ENCODE measurements around the gene MAP1LC3A.
"Not testable (repeated sequence)": the region's sequence is repeated elsewhere in the genome, so short reads cannot be mapped to it uniquely, and the experiment has no call there.

Gene MAP1LC3A

DNA sequence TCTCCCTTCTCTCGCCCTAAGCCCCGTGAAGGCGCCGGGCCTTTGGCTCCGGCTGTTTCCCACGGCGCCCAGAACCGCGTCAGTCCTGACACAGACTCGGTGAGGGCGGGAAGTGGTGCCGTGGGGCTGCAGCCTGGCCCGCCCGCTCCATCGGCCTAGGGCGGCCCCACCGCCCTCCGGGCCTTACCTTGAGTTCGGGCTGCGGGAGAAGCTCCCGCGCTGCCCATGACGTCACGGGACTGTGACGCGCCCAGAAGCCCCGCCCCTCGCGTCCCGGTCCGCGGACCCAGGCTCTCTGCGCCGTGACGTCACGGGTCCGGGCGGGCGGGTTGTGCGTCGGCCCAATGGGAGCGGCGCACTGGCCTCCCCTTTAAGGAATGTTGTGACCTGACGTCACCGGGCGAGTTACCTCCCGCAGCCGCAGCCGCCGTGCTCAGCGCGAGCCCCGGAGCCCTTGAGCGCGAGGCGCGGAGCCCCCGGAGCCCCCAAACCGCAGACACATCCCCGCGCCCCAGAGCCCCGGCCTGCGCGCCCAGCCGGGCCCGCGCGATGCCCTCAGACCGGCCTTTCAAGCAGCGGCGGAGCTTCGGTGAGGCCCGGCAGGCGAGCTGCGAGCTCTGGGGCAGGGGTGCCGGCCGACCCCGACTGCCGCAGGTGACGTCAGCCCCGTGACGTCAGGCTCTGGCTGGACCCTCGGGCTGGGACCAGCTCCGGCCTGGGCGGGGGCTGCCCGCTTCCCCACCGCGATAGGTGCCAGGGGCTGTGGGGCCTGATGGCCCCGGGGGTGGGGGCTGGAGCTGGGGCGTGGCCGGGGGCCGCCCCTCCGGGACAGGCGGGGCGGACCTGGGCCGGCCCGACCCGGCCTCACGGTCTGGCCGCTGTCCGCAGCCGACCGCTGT lies at the start of gene MAP1LC3A:
Gene MAP1LC3A, plus strand, starts transcription at position 399 of the 899 bp plus-strand sequence. Its CDS starts 151 bp downstream, at position 550.
- peak; percentile 92 to 94 for DNase-seq

DNA sequence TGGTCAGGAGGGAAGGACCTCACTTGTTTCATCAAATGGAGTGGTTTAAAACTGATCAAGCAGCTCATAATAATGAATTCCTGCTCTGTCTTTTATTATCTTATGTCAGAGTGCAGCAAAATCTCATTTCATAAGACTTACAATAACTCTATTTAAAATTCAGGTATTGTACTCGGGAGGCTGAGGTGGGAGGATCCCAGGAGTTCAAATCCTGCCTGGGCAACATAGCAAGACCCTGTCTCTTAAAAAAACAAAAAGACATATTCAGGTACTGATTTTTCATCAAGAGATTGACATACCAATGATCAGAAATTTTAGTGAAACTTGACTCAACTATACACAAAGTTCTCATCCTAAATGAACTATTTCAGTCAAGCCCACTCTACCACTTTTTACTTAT lies 47.9 kb upstream of the MAP1LC3A start:
- DNase-seq, result no peak

DNA sequence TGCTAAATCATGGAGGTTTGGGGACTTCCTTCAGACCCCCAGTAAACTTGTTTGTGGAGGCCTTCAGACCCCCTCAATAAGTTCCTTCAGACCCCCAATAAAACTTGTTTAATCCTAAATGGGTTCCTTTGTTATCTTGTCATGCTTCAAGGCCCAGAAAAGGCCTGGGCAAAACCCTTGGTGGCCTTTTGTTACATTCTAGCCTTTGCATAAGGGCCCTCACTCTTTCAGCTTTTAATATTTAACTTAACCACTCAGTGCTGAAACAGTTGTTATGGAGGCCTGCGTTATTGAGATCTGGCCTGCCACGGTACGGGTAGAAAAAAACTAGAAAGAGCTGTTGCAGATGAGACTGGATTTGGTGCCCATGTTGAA lies 46.6 kb upstream of the MAP1LC3A start:
- no peak for DNase-seq

DNA sequence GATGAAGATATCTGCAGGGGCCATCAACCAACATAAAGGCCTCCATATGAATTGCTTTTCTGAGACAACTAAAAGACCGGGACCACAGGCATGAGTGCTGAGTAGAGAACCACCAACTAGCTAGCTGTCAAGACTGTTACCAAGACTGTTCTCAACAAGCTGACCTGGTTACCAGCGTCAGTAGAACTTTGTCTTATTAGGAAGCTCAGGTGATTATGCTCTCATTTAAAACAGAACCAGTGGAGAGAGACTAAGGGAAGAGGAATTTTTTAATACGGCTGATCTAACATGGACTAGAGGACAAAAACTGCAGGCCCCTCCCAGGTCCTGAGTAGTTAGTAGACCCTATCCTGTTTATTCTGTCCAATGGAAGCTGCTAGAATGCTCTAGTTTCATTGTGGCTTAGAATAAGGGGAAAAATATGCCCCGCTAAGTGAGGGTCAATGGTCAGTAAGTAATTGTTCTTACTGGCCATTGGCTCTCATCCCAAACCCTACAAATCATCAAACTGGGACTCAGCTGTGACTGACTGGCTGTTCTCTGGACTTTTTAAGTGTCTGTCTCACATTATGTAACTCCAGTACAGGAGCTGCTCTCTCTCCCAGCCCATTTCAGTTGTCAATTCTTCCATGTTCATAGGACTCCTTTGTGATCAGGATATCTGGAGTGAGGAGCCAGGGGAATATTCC lies 46.1 kb upstream of the MAP1LC3A start:
- no peak for DNase-seq

DNA sequence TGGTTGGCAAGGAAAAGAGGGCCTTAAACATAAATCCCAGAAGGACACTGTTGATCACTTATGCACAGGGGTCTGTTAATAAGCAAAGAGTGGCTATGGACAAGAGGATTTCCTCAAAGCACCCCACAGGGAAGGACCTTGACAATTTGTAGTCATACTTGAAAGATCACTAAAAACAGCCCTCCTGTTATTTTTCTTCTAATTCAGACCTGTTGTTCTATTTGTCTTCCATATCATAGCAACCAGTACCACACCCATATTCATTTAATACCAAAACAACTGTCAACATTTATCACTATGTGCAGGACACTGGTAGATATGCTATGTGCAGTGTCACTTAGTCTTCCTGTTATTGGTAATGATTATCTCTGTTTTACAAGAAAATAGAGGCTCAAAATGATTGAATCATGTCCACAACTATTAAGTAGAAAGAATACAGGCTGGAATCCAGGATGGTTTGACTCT lies 45.5 kb upstream of the MAP1LC3A start:
- no peak for DNase-seq

DNA sequence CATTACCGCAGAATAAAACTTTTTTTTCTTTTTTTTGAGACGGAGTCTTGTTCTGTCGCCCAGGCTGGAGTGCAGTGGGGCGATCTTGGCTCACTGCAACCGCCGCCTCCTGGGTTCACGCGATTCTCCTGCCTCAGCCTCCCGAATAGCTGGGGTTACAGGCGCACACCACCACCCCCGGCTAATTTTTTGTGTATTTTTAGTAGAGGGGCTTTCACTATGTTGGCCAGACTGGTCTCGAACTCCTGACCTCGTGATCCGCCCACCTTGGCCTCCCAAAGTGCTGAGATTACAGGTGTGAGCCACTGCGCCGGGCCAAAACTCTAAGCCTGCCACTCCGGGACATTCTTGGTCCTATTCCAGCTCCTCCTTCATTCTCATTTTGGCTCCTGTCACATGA lies 44.5 kb upstream of the MAP1LC3A start:
- not testable (repeated sequence) for DNase-seq

DNA sequence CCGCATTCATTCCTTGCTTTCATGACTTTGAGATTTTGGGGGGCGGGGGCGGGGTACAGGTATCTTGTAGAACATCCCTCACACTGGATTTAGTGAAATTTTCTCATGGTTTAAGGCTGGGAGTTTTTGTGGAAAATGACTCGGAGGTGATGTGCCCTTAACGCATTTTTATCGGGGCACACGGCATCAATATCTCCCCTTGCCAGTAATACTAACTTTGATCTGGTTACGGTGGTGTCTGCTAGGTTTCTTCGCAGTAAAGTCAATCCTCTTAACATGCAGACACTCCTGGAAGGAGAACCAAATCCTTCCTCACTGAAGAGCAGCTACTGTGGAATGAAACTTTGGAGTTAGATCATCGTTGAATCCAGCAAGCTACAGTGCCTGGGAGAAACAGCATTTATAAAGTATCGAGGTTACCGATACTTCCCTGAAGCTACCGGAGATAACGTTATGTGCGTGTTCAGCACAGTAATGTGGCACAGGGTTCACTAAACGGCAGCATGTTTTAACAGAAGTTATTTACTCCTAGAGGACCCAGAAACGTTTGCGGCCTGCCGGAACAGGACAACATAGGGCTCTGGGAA lies 43.5 kb upstream of the MAP1LC3A start:
- DNase-seq, result no peak

DNA sequence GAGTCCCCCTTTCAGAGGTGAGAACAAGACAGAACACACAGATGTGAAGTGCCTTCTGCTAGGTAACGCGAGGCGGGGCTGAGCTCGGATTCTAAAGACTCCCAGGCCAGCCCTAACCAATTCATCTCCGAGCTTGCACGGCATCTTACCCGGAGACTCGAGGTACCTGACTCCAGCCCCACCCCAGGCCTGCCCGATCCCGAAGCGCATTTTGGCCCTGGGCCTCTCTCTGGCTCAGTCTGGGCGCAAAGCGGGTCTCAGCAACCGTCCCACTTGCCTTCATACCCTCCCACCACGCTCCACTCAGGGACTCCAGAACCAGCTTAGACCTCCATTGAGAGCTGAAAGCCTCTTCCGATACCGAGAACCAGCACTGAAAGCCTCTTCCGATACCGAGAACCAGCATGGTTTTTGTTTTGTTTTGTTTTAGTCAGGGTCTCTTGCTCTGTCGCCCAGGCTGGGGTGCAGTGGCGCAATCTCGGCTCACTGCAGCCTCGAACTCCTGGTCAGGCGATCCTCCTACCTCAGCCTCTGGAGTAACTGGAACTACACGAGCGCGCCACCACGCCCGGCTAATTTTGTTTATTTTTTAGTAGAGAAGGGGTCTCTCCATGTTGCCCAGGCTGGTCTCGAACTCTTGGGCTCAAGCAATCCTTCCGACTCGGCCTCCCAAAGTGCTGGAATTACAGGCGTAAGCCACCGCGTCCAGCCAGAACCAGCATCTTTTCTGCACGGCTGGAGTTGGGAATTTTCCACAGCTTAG lies 42.9 kb upstream of the MAP1LC3A start:
- peak; percentile 63 to 65 for DNase-seq

DNA sequence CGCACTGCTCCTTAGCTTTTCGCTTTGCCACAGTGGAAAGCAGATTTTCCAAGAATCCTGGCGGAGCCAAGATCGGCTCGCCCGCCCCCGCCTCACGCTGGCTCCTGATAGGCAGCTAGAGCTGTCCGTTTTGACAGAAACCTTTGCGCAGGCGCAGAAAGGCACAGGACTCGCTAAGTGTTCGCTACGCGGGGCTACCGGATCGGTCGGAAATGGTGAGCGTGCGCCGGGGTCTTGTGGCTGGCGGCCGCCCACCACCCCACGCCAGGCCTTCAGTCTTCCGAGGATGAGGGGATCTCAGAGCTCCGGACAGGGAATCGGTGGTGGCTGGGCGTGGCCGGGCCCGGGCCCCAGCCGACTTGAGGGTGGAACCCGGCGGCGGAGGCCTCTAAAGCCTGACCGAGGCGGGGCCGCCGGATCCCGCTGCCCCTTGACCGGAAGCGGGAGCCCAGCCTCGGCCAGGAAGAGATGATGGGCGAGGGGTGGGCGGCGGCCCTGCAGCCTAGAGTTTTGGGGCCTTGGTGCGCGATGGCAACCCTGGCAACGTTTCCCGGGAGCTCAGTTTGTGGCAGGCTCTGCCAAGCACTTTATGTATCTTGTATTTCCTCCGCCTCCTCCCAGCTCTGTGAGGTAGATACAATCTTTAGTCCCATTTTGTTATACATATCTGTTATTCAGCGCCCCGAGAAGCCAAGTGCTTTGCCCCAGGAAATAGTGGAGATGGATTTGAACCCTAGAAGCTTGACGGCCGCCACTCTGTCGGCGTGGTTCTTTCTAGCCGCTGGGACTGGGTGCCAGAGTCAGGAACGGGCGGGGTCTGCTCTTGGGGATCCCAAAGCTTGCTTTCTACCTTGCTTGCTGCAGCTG lies 42.0 kb upstream of the MAP1LC3A start, which contains the start of gene DYNLRB1:
Gene DYNLRB1, plus strand, starts transcription at position 176 of the 867 bp plus-strand sequence. Its CDS starts 37 bp downstream, at position 213.
- peak; percentile 96 to 97 for DNase-seq

DNA sequence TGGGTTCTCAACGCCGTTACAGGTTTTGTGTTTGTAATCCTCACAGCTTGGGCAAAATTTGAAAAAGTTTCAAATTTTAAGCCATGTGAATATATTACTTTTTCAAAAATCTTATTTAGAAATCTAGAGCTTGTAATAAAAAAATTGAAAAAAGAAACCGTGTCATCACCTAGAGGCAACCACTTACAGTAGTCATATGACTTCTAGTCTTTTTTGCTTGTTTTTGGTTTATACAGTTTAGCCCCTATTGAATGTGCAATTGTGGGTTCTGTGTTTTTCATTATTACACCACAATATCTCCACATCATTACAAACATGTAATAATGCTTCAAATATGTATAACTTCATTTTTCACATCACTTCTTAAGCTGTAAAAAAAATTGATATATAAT lies 41.4 kb upstream of the MAP1LC3A start:
- DNase-seq, result no peak

DNA sequence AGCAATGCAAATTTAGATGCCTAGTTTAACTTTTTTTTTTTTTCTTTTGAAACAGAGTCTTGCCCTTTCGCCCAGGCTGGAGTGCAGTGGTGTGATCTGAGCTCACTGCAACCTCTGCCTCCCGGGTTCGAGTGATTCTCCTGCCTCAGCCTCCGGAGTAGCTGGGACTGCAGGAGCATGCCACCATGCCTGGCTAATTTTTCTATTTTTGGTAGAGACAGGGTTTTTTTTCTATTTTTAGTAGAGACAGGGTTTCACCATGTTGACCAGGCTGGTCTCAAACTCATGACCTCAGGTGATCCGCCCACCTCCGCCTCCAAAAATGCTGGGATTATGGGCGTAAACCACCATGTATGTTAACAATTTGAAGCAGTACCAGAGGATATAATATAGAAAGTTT lies 39.7 kb upstream of the MAP1LC3A start:
- not testable (repeated sequence) for DNase-seq

DNA sequence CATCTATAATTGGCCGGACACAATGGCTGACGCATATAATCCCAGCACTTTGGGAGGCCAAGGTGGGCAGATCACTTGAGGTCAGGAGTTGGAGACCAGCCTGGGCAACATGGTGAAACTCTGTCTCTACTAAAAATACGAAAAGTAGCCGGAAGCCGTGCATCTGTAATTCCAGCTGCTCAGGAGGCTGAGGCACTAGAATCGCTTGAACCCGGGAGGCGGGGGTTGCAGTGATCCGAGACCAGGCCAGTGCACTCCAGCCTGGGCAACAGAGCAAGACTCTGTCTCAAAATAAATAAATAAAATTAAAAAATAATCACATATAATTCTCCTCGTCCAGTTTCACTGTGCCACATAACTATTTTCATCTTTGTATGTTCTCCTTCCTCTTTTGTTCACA lies 38.7 kb upstream of the MAP1LC3A start:
- DNase-seq, result not testable (repeated sequence)

DNA sequence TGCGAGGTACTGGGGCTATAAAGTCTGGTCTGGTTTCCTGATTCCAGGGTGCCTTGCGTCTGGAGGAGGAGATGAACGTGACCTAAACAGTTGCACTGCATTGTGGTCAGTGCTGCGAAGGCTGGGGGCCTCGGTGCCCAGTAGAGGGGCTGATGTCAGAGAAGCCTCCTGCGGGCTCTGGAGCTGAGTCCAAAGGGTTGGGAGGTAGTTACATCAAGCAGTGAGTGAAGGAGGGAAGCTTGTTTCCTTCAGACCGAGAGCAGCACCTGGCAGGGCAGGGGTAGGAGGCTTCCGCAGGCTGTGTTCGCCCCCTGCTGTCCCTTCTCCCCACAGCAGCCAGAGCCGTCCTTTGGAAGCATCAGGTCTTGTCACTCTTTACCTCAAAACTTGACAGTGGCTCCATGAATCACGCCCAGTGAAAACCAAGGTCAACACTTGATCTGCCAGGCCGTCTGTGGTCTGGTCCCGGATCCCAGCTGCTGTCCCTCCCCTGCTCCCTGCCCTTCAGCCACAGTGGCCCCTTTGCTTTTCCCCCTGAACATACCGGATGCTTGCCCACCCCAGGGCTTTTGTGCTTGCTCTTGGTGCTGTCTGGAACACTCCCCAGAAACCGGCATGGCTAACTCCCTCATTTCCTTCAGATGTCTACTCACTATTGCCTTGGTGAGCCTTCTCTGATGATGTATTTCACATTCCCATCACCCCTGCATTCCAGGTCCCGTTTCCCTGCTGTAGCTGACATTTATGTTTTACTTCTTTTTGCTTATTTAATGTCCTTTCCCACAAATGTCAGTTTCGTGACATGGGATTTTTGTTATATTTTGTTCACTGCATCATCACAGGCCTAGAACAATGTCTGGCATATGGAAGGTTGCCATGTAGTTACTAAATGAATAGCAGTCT lies 35.3 kb upstream of the MAP1LC3A start:
- DNase-seq, result peak; percentile 51 to 52

DNA sequence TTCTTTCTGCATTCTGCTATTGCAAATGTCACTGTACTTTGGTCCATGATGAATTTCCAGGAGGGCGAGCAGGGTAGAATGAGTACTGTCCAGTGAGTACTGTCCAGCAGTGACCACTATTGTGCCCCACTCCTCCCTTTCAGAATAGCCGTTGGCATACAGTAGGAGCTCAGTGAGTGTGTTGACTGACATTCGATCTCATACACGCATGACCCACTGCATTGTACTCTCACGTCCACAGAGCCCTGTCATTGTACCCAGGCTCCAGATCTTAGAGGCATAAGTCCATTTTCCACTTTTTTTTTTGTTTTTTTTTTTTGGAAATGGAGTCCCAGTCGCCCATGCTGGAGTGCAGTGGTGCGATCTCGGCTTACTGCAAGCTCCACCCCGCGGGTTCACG lies 34.1 kb upstream of the MAP1LC3A start:
- DNase-seq, result no peak

DNA sequence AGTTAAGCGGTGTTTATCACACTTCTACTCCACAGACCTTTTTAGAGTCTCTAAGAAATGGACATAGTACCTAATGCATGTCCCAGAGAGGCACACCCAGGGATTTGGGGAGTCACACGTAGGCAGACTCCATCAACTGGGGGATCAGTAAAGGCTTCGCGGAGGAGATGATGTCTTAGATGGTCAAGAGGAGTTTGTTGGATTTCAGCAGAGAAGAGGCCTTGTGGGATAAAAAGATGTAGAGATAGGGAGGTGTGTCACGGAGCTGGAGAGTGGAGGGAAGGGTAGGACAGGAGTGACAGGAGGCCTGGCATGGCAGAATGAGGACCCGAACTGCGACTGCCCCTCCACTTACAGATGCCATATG lies 33.2 kb upstream of the MAP1LC3A start:
- DNase-seq, result no peak

DNA sequence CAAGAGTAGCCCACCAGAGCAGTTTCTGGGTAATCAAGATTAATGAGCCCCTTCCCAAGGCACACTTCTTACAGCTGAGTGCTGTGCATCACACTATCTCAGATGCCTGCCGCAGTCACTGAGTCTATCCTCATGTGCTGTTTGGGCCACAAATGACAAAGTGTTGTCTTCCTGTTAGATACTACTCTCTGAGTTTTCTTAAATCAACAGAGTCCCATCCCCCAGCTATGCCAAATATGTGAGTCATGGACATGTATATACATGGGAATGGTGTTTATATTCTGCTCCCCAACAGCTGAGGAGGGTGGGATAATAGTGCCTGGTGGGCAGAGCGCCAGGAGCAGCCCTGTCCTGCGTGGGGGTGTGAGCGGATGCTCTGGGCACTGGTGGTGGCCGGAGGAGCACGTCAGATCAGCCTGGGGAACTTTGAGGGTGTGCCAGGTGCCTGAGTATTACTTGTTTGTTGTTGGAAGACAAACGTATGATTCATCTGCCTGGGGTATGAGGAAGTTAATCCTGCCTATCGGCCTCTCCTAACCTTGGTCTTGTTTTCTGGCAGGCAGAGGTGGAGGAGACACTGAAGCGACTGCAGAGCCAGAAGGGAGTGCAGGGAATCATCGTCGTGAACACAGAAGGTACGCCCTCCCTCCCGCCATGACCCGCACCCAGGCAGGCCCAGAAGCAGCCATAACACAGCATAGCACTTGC lies 32.7 kb upstream of the MAP1LC3A start:
- DNase-seq, result no peak

DNA sequence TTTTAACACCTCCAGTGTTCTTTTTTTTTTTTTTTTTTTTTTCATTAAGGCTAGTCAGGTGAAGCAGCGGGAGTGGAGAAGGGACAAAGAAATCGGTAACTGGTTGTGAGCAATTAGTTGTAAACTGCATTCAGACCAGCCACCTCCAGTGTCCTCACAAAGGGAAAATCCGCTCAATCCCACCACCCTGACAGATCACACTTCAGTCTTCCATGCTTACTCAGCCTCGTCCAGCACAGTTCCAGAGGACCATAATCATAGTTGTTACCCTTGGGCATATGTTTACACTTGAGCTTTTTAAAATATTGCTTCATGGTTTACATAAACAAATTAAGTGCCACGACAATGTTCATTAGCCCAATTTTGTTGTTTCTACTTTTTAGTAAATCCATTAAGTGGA lies 32.1 kb upstream of the MAP1LC3A start:
- DNase-seq, result no peak

DNA sequence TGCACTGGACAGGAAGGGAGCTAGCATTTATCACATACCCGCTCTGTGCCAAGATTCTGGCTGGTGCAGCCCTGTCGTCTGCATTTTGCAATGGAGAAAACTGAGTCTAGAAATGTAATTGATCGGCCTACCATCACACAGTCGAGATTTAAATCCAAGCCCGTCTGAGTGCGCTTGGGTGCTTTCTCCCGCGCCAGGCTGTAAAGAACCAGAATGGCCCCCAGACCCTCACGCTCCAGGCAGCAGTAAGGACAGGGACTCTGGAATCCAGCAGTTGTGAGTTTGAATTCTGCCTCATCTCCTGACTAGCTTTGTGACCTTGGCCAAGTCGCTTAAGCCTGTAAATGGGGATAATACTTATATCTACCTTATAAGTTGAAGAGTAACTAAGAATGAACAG lies 31.5 kb upstream of the MAP1LC3A start:
- no peak for DNase-seq

DNA sequence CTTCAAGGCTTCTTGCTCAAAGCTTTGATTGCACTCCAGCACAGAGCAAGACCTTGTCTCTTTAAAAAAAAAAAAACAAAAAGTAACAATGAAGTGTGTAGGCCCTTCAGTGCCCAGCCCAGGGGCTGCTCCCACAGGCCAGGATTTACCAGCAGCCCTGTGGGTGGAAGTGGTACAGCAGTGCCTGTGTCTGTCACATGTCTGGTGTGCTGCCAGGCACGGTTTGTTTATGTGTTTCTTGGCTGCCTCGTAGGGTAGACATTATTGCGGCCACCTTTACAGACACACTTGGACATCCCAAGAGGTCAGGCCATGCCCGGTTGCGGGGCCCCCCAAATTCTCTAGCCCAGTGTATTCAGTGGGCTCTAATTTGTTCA lies 29.6 kb upstream of the MAP1LC3A start:
- DNase-seq, result no peak

DNA sequence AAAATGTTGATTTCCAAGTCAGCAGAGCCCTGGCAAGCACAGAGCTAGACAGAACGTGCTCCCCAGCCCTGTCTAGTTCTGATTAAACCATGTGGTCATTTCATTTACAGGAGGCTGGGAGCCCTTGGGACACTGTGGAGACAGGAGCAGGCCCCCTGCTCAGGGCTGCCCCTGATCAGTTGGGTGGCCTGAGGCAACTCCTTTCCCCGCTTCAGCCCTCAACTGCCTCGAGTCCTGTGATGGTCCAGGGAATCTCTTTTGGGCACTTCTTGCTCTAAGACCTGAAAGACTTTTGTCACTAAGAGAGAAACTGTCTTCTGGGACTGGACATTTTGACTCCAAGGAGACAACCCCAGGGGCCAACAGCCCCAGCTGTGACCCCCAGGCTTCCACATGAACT lies 28.8 kb upstream of the MAP1LC3A start:
- no peak for DNase-seq
